H1 (cell line): ENCODE results near the gene TFCP2. TPM values are rescaled to one million over a fixed set of nuclear protein-coding genes. Genes with fewer than 3 reads are reported as not detected.

Experiments used
- CEBPB ChIP-seq: IDR thresholded peaks from 2 replicates; pipeline ENCODE4 v1.6.1; 2012; ENCODE audit warnings: low read depth, low read length
- CHD7 ChIP-seq: fragments of 300-600 bp; sonication (generic); IDR thresholded peaks from 2 replicates; pipeline ENCODE4 v1.7.1; 2012; ENCODE audit warnings: low read length, moderate library complexity, mild to moderate bottlenecking, inconsistent platforms; ENCODE audit not compliant: insufficient replicate concordance
- GABPA ChIP-seq: IDR thresholded peaks from 2 replicates; pipeline ENCODE4 v1.6.1; 2011; ENCODE audit warnings: mild to moderate bottlenecking, low read length, moderate library complexity, borderline replicate concordance; ENCODE audit not compliant: insufficient read depth
- TBP ChIP-seq: IDR thresholded peaks from 2 replicates; pipeline ENCODE4 v1.6.1; 2011; ENCODE audit warnings: low read depth, low read length, improper control_type of control experiment
- TEAD4 ChIP-seq: IDR thresholded peaks from 2 replicates; pipeline ENCODE4 v1.6.1; 2012; ENCODE audit warnings: low read depth, low read length, inconsistent platforms, mixed read lengths
- ZNF274 ChIP-seq: IDR thresholded peaks from 2 replicates; pipeline ENCODE4 v1.7.0; 2012; ENCODE audit warnings: low read length, borderline replicate concordance; ENCODE audit errors: extremely low read depth
- polyA plus RNA-seq, 7 experiments: library from polyadenylated mRNA; depleted of rRNA in 3 of 7; stranded (reverse) in 5 of 7; unstranded in 2 of 7; fragments of >200 nt in 5 of 7; fragments of 200-250 nt in 2 of 7; gene quantifications; 1 replicate in 5 of 7; 2 replicates in 1 of 7; 4 replicates in 1 of 7; pipeline versions ENCODE4 v1.2.1 to v1.2.3, GENCODE V29; 2011 to 2013; ENCODE audit warnings: missing spikeins in 2 of 7, mixed read lengths in 2 of 7
- total RNA-seq: library from RNA; stranded (reverse); fragmentation: NEBNext Ultra II Directional; extraction: Animal tissue kit (Norgen Biotek cat#: 25700); gene quantifications from 2 replicates; pipeline ENCODE4 v1.2.1, GENCODE V29; 2021

TFCP2 gene
- total and polyA plus RNA-seq, 2 of the 8 experiments (the other 6 are each of a cell fraction or from before 2014, with no cell fraction given), result 19.8 to 49.2 TPM

- TF ChIP-seq CHD7 (no peak), CEBPB (no peak), TEAD4 (no peak), GABPA (no peak), ZNF274 (no peak), TBP (no peak)
These were observed 25.8 kb upstream of the TFCP2 start (continued) for GRCh38 chr12:51198568-51199365.
